GM20000 (cell line): ENCODE results near the gene FOXO6.

Source experiments
- DNase-seq: peaks from one replicate; pipeline ENCODE4 v3.0.0; 2012; ENCODE audit warnings: low spot score
- CTCF ChIP-seq: IDR thresholded peaks from 2 replicates; pipeline ENCODE4 v1.5.1; 2012; ENCODE audit warnings: mild to moderate bottlenecking, control low read depth; ENCODE audit errors: extremely low read depth, missing control alignments

Gene FOXO6

GRCh38 chr1:41394959-41395956 lies 34.0 kb downstream of the FOXO6 start:
- DNase-seq, result no peak
- no peak for TF ChIP-seq CTCF

DNA sequence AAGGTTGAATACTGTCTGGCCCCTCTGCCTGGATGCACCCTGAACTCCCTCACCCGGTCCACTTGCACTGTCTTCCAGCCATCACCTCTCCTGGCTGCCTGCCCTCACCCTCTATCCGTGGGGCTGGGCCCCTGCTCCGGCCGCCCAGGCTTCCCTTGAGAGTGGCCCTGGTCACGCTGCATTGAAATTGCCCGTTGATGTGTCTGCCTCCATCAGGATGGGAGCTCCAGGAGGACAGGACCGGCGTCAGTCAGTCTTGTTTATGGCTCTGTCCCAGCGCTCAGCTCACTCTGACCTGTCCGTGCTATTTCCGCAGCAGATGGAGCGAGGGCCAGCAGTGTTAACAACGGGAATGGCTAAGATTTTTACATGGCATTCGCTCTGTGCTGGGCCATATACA lies 34.9 kb downstream of the FOXO6 start:
- DNase-seq, result no peak
- no peak for TF ChIP-seq CTCF

DNA sequence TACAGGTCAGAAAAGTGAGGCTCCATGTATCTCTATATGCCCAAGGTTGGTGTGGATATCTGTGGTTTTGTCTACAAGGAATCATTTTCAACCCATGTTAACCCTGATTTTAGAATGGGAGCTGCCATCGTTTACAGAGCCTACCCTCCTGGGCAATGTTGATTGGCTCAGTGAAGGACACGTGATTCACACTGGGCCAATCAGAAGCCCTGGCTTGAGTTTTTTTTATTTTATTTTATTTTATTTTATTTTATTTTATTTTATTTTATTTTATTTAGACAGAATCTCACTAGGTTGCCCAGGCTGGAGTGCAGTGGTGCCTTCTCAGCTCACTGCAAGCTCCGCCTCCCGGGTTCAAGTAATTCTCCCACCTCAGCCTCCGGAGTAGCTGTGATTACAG lies 35.8 kb downstream of the FOXO6 start:
- TF ChIP-seq CTCF, result no peak
- no peak for DNase-seq

GRCh38 chr1:41397753-41398330 lies 36.6 kb downstream of the FOXO6 start:
- no peak for TF ChIP-seq CTCF
- no peak for DNase-seq

DNA sequence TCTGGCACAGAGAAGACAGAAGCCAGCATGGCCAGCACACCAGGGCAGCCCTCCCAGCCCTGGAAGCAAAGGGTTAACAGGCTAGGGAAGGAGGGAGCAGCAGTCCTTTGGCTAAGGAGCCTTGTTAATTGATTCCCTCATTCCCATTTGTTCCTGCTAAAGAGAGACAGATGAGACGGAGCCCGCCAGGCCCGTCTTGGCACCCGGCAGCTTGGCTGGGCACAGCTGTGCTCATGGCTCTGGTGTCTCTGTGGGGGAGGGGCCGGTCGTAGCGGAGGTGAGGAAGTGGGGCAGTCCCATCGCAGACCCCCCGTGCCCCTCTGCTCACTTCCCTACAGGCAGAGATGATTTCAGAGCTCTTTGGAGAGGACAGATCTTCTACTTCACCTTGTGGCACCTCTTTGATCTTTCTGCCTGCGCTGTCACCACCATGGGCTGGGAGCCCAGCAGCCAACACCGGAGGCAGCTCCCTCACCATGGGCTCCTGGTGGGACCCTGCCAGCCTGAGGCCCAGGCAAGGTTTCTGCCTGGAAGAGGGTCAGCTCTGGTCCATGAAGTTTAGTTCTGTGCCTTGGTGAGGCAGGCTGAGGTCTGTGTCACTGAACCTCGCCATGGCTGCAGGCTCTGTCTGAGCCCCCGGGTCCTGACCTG lies 38.0 kb downstream of the FOXO6 start:
- no peak for DNase-seq

DNA sequence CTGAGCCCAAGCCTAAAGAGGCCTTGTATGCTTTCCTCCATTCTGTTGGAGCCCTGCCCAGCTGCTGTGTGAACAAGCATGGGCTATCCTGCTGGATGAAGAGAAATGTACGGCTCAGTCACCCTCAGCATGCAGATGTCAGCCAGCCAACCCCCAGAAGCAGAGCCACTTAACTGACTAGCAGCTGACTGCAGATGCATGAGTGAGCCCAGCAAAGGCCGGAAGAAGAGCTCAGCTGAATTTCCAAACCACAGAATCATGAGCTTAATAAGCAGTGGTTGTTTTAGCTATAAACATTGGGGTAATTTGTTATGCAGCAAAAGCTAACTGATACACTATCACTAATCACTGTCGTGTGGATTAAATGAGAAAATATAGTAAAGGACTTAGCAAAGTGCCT lies 39.0 kb downstream of the FOXO6 start:
- TF ChIP-seq CTCF, result no peak
- DNase-seq, result no peak

More for the DNA sequence above, 38.0 kb downstream of the FOXO6 start:
- no peak for TF ChIP-seq CTCF

- no peak for DNase-seq
- no peak for TF ChIP-seq CTCF
These were observed 40.7 kb downstream of the FOXO6 start for GRCh38 chr1:41401899-41402298.
